Neural crest cell (in vitro differentiated cells): ENCODE data around the gene CEP152. TPM values are rescaled to one million over a fixed set of nuclear protein-coding genes. Genes with fewer than 3 reads are reported as not detected.

ENCODE experiments used
- DNase-seq: peaks from one replicate; pipeline ENCODE4 v3.0.0; 2021; ENCODE audit warnings: low read depth, mixed read lengths, low spot score
- H3K27ac Mint-ChIP-seq: one replicate; pipeline ENCODE4 v1.8.0; 2021; ENCODE audit warnings: mild to moderate bottlenecking, mixed read lengths; ENCODE audit not compliant: unreplicated experiment
- H3K27me3 Mint-ChIP-seq: 2 replicates; pipeline ENCODE4 v1.8.0; 2021; ENCODE audit warnings: low read depth, mild to moderate bottlenecking, mixed read lengths
- H3K36me3 Mint-ChIP-seq: 2 replicates; pipeline ENCODE4 v1.8.0; 2021; ENCODE audit warnings: low read depth, mild to moderate bottlenecking, mixed read lengths
- H3K4me1 Mint-ChIP-seq: 2 replicates; pipeline ENCODE4 v1.8.0; 2021; ENCODE audit warnings: mixed read lengths
- H3K4me3 Mint-ChIP-seq: one replicate; pipeline ENCODE4 v1.8.0; 2021; ENCODE audit warnings: mild to moderate bottlenecking, mixed read lengths
- H3K9me3 Mint-ChIP-seq: 2 replicates; pipeline ENCODE4 v1.8.0; 2021; ENCODE audit warnings: mixed read lengths
- CTCF ChIP-seq: fragments of 200-600 bp; sonication (generic); conservative IDR thresholded peaks from 2 replicates; pipeline ENCODE4 v1.5.0; 2021; ENCODE audit warnings: antibody characterized with exemption, mild to moderate bottlenecking
- total RNA-seq: library from RNA; stranded (reverse); gene quantifications from 2 replicates; pipeline ENCODE4 v1.2.1, GENCODE V29; 2021

Gene CEP152
- total RNA-seq, 1 donor from 2014 or later, result 17.4 TPM

GRCh38 chr15:48805591-48805990, 5.3 kb downstream of the CEP152 start:
- no peak overlapping the region for H3K4me3 Mint-ChIP-seq

GRCh38 chr15:48803877-48804276, 7.0 kb downstream of the CEP152 start:
- Mint-ChIP-seq H3K27me3 (no peaks in the 10 kb centered on the region), H3K36me3 (peaks cover 4% of the 10 kb centered on the region), H3K27ac (no peak overlapping the region), H3K9me3 (no peaks in the 10 kb centered on the region), H3K4me1 (peaks cover 20% of the 10 kb centered on the region), H3K4me3 (no peak overlapping the region)
- no peak for TF ChIP-seq CTCF
- DNase-seq, result no peak

More at GRCh38 chr15:48805591-48805990, 5.3 kb downstream of the CEP152 start:
- TF ChIP-seq CTCF, result no peak
- DNase-seq, result no peak
- H3K27ac Mint-ChIP-seq, result no peak overlapping the region
- peaks cover 30% of the 10 kb centered on the region for H3K4me1 Mint-ChIP-seq
- H3K27me3 Mint-ChIP-seq, result no peaks in the 10 kb centered on the region
- H3K9me3 Mint-ChIP-seq, result no peaks in the 10 kb centered on the region
- H3K36me3 Mint-ChIP-seq, result peaks cover 4% of the 10 kb centered on the region

GRCh38 chr15:48802867-48803266, 8.0 kb downstream of the CEP152 start:
- no peak overlapping the region for H3K4me3 Mint-ChIP-seq
- no peak overlapping the region for H3K27ac Mint-ChIP-seq
- H3K4me1 Mint-ChIP-seq, result peaks cover 23% of the 10 kb centered on the region
- H3K9me3 Mint-ChIP-seq, result no peaks in the 10 kb centered on the region
- no peak for TF ChIP-seq CTCF
- DNase-seq, result no peak
- H3K36me3 Mint-ChIP-seq, result peaks cover 4% of the 10 kb centered on the region
- H3K27me3 Mint-ChIP-seq, result no peaks in the 10 kb centered on the region

- DNase-seq, result no peak
- Mint-ChIP-seq H3K4me1 (peaks cover 23% of the 10 kb centered on the region), H3K36me3 (peaks cover 4% of the 10 kb centered on the region), H3K27me3 (no peaks in the 10 kb centered on the region), H3K27ac (no peak overlapping the region), H3K4me3 (no peak overlapping the region), H3K9me3 (no peaks in the 10 kb centered on the region)
- TF ChIP-seq CTCF, result no peak
Measured at GRCh38 chr15:48802257-48802656, 8.6 kb downstream of the CEP152 start.

- no peak overlapping the region for H3K4me3 Mint-ChIP-seq
- peak; percentile 67 for TF ChIP-seq CTCF
- peaks cover 4% of the 10 kb centered on the region for H3K36me3 Mint-ChIP-seq
- H3K27ac Mint-ChIP-seq, result no peak overlapping the region
- no peaks in the 10 kb centered on the region for H3K27me3 Mint-ChIP-seq
- H3K9me3 Mint-ChIP-seq, result no peaks in the 10 kb centered on the region
- DNase-seq, result no peak
- H3K4me1 Mint-ChIP-seq, result peaks cover 12% of the 10 kb centered on the region
Measured at GRCh38 chr15:48800811-48801455, 9.9 kb downstream of the CEP152 start.
